GM06990 (cell line): Measurements from ENCODE around the gene ATXN10.

Source experiments
- DNase-seq: peaks from one replicate; pipeline ENCODE4 v3.0.0-alpha.2; 2011; ENCODE audit not compliant: insufficient read length; ENCODE audit errors: extremely low read depth
- H3K27me3 ChIP-seq: replicated peaks from 2 replicates; pipeline ENCODE4 v1.6.0; 2011; ENCODE audit warnings: low read length; ENCODE audit not compliant: control insufficient read depth, insufficient read depth
- H3K36me3 ChIP-seq: 2 replicates; pipeline ENCODE4 v1.5.1; 2011; ENCODE audit warnings: low read length; ENCODE audit not compliant: control insufficient read depth, insufficient read depth
- H3K4me3 ChIP-seq: replicated peaks from 2 replicates; pipeline ENCODE4 v1.5.1; 2011; ENCODE audit warnings: low read depth, mild to moderate bottlenecking, control low read depth, low read length
- TF ChIP-seq, protein P1 (sequence below): IDR thresholded peaks from 2 replicates; pipeline ENCODE4 v1.5.1; 2011; ENCODE audit warnings: low read length, control low read depth, mild to moderate bottlenecking, inconsistent platforms; ENCODE audit not compliant: insufficient read depth, poor library complexity, severe bottlenecking

Gene ATXN10

DNA sequence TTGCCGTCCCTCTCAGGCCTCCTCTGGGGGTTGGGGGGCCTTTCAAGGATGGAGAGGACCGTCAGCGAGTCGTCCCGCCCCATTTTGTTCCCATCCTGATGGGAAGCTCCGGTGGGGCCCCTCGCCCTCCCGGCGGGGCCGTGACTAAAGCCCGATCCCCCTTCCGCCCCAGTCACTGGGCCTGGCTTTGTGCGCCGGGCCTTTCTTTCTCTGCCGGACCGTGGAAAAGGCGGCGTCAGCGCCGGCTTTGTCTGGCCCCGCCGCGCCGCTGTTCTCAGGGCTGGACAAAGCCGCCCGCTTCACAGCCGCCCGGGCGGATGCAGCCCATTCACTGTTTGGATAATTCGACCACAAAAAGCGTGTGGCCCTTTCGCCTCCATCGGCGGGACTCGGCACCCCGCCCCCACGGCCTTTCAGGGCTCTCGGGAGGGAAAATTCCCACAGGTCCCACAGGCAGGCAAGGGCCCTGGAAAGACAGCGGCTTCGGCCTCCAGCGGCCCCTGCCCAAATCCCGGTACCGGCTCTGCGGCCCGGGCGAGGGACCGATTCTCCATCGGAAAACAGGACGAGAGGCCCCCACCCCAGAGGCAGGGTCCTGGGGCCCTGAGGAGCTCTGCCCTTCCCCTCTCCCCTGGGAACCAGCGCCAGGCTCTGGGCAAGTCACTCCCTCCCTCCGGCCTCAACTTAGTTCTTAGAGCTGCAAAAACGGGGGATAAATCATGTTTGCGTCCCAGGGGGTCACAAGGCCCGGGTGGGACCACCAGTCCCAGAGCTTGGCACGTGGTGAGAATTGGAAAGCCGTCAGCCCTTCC, 218.1 kb downstream of the ATXN10 start:
- TF ChIP-seq, protein P1, sequence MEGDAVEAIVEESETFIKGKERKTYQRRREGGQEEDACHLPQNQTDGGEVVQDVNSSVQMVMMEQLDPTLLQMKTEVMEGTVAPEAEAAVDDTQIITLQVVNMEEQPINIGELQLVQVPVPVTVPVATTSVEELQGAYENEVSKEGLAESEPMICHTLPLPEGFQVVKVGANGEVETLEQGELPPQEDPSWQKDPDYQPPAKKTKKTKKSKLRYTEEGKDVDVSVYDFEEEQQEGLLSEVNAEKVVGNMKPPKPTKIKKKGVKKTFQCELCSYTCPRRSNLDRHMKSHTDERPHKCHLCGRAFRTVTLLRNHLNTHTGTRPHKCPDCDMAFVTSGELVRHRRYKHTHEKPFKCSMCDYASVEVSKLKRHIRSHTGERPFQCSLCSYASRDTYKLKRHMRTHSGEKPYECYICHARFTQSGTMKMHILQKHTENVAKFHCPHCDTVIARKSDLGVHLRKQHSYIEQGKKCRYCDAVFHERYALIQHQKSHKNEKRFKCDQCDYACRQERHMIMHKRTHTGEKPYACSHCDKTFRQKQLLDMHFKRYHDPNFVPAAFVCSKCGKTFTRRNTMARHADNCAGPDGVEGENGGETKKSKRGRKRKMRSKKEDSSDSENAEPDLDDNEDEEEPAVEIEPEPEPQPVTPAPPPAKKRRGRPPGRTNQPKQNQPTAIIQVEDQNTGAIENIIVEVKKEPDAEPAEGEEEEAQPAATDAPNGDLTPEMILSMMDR, result no peak
- H3K4me3 ChIP-seq, result no peak overlapping the region
- no peaks in the 10 kb centered on the region; the same call in 1 of the 2 replicates for H3K27me3 ChIP-seq
- no peaks in the 10 kb centered on the region for H3K36me3 ChIP-seq
- no peak for DNase-seq

DNA sequence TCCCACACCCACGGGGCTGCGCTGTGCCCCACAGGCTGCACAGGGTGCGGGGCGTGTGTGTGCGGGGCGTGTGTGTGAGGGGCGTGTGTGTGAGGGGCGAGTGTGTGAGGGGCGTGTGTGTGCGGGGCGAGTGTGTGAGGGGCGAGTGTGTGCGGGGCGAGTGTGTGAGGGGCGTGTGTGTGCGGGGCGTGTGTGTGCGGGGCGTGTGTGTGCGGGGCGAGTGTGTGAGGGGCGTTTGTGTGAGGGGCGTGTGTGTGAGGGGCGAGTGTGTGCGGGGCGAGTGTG, 218.7 kb downstream of the ATXN10 start:
- TF ChIP-seq, protein P1, result no peak
- Histone ChIP-seq H3K27me3 (no peaks in the 10 kb centered on the region; the same call in 1 of the 2 replicates), H3K4me3 (no peak overlapping the region), H3K36me3 (no peaks in the 10 kb centered on the region)
- no peak for DNase-seq

DNA sequence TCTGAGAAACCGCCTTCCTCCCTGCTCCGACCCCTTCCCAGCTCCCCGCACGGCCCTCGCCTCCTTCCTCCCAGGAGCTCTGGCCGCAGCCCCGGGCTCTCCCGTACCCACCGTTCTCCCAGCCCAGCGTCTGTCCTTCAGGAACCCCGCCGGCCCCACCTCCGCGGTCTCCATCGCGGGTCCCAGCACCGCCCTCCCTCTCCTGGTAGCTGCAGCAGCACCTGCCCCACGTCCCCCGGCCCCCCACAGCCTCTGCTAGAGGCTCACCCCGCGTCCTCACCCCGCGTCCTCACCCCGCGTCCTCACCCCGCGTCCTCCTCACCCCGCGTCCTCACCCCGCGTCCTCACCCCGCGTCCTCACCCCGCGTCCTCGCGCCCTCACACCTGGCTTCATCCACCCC, 219.4 kb downstream of the ATXN10 start:
- no peaks in the 10 kb centered on the region; the same call in 1 of the 2 replicates for H3K27me3 ChIP-seq
- H3K36me3 ChIP-seq, result no peaks in the 10 kb centered on the region
- H3K4me3 ChIP-seq, result no peak overlapping the region
- TF ChIP-seq, protein P1, result no peak
- DNase-seq, result no peak

DNA sequence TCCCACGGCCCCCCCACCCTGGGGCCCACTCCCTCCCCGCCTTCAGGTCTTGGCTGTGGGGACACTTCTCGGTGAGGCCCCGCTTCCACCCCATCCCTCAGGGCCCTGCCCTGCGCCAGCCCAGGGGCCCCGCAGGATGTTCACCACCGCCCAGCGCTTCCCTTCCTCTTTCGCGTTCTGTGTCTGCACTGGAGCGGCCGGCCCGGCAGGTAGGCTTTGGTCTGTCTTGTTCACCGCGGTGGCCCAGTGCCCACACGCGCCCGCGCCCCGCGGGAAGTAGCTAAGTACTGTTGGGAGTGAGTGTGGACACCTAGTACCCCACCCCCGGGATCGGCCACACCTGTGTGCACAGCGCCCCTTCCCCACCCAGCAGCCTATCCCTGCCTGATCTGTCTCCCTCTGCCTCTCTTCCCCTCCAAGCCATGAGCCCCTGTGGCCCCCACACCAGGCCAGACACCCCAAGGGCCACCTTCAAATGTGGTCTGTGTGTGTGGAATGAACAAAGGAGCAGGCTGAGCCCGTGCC, 219.9 kb downstream of the ATXN10 start:
- Histone ChIP-seq H3K36me3 (no peaks in the 10 kb centered on the region), H3K4me3 (no peak overlapping the region), H3K27me3 (no peaks in the 10 kb centered on the region; the same call in 1 of the 2 replicates)
- TF ChIP-seq, protein P1, result no peak
- DNase-seq, result no peak

GRCh38 chr22:45891996-45892621, 220.5 kb downstream of the ATXN10 start:
- no peaks in the 10 kb centered on the region; the same call in 1 of the 2 replicates for H3K27me3 ChIP-seq
- DNase-seq, result no peak
- TF ChIP-seq, protein P1, result no peak
- no peaks in the 10 kb centered on the region for H3K36me3 ChIP-seq
- no peak overlapping the region for H3K4me3 ChIP-seq
